HG03066 (cell line): ENCODE results near the gene ADK.

Experiments used
- ATAC-seq: cut with Tn5 transposase; IDR thresholded peaks from one replicate; pipeline ENCODE4 v1.9.1; 2021; ENCODE audit warnings: low read depth; ENCODE audit not compliant: unreplicated experiment

The ADK gene

DNA sequence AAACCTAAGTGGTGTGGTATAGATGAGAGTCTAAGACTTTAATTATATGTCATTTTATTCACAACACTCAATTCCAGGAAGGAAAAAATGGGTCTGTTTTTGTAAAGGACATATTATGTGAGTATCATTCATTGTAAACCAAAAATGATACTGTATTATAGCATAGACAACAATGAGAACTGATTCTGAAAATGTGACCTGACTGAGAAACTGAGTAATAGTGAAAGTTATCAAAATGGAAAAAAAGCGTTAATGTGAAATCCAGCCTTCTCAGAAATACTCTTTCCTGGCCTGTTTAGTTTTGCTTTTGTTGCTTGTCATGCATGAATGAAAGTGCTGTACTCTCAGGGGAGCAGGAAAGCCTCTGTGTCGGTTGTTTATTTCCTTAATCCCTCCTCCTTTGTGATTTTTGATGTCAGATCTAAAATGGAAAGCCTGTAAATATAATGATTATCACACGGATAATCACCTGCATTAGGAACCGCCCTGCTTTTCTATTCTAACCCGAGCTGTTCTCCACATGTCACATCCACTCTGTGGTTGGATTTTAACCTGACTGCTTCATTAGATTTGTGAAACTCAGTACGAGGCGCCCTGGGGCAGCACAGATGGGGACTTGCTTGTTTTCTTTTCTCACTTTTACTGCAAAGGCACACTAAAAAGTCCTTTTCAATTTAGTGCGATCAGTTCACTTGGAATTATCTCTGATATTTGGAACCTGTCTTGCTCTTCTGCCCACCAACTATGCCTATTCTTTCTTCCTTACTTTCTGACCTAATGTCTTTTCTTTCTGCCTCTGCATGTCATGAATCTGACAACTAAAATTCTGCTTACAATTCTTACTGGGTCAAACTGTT is 434.4 kb downstream of the ADK start:
- peak; percentile 79 for ATAC-seq

DNA sequence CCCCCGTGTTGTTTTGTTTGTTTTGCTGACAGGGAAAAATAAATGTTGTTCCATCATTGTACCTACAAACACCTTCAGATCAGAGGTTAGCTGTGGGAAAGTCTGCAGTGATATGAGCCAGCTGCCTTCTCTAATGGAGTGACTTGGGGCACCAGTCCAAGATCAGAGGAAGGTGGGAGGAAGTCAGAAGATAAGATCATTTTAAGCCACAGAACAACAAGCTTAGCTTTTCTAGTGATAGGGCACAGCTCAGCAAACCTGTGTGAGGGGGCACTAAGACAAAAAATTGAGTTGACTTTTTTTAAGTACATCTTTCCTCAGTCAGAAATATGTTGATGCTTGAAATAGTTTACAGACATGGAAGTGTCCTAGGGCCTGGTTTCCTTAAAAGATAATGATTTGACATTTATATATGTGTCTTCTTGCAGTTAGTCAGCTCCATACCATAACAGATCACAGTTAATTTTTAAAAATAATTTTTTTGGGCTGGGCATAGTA is 435.1 kb downstream of the ADK start:
- ATAC-seq, result no peak

DNA sequence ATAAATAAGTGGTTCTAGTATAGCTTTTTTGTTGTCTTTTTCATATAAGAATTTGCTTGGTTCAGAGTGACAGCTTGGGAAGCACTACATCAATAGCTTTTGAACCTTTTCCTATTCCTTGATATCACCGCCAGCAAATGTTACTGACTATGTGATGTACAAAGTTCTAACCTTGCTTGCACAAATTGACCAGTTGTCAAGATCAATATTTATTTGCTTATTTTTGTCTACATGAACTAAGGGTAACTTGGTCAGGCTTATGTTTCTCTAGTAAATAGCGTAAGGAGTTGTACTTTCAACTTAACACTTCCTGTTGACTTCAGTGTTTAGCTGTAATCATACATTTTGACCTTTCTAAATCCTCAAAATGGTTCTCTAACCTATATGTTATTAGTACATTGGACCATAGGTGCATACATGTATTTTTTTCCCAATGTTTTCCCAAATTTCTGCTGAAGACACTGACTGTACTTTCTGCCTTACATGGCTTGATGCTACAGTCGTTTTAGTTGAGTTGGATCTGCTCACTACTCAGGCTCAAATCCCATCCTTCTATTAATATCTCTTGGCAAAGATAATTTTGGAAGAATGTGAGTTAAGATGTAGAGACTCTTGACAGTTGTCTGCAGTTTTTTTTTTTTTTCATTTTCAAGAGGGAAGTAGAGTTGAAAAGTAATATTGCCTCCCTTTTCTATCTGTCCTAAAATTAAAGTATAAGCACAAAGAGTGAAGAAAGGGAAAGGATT is 436.3 kb downstream of the ADK start:
- ATAC-seq, result no peak

DNA sequence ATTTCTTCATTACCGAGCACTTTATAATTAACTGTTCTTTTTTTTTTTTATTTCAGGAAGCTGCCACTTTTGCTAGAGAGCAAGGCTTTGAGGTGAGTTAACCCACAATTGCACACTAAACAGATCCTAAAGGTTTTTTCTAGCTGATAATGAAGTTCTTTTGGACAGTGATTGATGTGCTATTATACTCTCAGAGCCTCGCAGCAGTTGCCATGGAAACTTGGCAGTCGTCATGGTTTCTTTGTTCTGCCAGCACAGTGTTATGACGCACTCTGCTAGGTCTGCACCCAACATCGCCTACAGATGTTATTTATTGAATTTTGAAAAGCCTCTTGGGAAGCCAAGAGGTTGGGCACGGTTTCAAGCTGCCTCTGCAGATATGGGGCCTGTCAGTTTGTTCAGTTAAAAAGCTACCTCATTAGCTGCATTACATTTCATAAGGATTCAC is 438.2 kb downstream of the ADK start:
- no peak for ATAC-seq

DNA sequence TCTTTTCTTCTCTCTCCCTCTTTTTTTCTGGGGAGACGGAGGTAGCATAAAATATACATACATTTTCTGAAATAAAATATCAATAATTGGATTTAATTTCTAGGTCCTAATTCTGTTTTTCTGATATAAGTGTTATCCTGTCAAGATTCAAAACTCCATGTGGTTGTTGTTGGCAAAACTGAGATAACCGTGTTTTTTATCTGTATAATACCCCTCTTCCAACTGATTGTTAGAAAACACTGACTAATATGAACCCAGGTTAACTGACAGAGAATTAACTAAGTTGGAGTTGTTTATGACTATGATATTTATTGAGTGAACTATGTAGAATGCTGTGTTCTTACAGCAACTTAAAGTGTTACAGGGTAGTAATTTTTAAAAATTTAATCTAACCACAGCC is 438.8 kb downstream of the ADK start:
- no peak for ATAC-seq

DNA sequence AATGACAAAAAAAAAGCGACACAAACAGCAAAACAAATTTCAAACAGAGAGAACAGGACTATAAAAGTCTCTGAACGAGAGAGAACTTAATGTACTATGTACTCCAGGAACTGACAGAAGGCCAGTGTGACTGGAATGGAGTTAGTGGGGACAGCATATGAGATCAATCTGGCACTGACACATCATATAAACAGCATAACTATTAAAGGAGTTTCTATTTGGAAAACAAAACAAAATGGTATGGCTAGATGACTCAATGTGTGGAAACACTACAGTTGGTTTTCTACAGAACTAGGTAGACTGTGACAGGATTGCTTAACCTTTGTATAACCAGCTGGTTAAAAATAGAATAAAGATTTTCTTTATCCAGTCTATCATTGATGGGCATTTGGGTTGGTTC is 442.4 kb downstream of the ADK start:
- ATAC-seq, result no peak

DNA sequence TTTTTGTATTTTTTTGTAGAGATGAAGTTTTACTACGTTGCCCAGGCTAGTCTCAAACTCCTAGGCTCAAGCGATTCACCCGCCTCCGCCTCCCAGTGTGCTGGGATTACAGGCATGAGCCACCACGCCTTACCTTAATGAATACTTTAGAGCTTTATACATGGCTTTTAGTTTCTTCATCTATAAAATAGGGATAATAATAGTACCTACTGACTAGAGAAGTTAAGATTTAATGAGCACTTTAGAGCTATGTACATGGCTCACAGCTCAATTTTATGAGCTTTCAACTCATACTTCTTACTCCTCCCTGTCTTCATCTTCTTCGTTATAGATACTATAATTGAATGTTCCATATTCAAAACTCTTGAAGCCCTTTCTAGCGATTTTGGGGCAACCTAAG is 445.7 kb downstream of the ADK start:
- no peak for ATAC-seq

DNA sequence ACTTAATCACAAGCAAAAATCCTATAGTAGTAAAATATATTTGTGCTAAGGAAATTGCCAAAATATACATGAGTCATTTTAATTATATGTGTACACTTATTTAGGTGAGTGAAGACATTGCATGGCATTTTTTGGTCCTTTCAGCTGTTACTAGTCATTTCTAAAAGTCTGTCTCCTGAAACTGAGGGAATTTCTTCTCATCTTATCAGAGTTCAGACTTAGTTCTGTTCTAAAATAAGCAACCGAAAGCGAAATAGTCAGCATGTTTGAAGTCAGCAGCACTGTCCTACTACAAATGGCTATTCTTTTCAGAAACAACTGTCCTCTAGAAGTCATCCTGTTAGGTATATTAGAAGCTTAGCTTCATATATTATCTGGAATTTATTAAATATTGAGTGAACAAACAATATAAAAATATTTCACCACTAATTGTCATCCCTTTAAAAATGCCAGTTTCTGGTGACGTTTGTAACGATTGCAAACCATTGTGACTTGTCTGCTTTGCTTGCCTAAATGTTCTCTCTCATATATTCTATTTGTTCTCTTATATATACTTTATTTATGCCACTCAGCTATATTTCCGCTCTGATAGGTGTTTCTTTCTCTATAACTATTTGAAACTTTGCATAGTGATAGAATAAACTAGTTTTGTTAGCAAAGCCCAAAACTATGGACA is 448.0 kb downstream of the ADK start:
- no peak for ATAC-seq

DNA sequence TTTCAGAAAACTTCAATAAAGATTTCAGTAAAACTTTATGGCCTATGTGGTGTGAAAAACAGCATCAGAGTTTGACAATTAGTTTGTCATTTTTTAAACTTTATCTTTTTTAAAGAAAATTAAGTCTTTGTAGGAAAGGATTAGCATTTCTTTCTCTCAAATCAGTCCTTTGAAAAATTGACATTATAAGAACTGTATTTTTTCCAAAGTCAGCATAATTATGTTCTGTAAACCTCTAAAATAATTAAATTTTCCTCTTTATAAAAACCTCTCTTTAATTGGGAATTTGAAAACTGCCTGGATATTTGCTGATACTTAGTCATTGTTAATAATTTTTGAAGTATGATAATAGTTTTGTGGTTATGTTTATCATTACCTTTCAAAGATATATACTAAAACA is 448.7 kb downstream of the ADK start:
- no peak for ATAC-seq

DNA sequence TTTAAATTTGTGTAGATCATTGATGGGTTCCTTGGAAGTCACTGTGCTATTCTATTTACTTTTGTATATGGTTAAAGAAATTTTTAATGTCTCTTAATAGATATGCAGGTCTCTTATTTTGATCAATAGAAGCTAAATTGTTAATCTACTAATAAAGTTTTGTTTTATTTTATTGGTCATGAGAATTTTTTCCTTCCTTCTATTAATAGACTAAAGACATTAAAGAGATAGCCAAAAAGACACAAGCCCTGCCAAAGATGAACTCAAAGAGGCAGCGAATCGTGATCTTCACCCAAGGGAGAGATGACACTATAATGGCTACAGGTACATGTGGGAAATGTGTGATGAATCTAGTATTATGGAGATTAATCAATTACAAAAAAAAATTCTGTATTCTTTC is 449.1 kb downstream of the ADK start:
- no peak for ATAC-seq

DNA sequence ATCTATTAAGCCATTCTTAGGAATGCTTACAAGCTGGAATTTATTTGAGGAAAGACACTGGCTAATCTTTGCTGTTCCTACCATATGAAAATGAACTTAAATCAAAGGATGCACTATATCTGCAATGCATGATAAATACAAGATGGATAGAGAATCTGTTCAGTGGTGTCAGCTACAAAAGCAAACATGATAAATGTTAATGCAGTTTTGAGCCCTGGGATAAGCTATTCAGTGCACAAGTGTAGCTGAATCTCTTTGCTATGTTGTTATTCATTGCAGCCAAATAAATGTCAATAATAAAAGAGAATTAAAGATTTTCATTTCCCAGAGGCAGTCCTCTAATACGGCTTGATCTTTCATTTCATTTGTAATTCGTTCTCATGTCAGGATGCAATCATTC is 451.6 kb downstream of the ADK start:
- ATAC-seq, result no peak

DNA sequence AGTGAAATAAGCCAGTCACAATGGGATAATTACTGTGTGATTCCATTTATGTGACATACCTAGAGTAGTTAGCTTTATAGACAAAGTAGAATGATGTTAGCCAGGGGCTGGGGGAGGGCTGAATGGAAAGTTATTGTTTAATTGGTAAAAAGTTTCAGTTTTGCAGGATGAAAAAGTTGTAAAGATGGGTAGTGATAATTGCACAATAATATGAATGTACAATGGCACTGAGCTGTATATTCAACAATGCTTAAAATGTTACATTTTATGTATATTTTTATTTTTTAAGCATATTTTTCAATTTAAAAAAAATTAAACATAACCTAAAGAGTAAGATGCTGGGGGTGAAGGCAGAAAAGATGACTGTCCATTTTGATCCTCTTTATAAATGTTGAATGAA is 459.3 kb downstream of the ADK start:
- no peak for ATAC-seq

DNA sequence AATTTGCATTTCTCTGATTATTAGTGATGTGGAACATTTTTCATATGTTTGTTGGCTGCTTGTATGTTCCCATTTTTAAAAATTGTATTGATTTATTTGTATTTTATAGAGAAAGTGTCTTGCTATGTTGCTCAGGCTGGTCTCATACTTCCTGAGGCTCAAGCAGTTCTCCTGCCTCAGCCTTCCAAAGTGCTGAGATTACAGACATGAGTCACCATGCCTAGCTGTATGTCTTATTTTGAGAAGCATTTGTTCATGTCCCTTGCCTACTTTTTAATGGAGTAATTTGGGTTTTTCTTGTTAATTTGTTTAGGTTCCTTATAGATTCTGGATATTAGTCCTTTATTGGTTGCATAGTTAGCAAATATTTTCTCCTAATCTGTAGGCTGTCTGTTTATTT is 461.2 kb downstream of the ADK start:
- ATAC-seq, result no peak

DNA sequence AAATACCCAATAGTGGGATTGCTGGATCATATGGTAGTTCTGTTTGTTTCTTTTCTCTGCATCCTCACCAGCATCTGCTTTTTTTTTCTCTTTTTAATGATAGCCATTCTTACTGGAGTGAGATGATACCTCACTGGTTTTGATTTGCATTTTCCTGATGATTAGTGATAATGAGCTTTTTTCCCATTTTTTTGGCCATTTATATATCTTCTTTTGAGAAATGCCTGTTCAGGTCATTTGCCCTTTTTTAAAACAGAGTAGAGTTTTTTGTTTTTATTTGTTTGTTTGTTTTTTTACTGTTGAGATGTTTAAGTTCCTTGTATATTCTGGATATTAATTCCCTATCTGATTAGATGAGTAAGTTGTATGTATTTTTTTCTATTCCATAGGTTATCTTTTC is 469.6 kb downstream of the ADK start:
- no peak for ATAC-seq

DNA sequence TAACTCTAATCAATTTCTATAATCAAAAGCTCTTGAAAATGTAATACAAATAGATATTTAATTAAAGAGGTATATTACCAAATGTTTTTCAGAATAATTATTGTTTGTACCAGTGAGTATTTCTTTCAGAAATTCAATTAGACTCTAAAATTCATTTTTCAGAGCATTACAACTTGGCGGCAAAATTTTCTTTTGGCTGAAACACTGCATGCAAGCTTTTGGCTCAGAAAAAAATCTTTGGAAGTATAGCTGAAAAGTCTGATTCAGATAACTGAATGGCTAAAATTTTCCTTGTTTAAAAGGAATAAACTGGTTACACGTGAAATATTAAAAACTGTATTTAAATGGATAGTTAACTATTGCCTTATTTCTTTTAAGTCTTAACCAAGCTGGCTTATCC is 472.8 kb downstream of the ADK start:
- ATAC-seq, result no peak

DNA sequence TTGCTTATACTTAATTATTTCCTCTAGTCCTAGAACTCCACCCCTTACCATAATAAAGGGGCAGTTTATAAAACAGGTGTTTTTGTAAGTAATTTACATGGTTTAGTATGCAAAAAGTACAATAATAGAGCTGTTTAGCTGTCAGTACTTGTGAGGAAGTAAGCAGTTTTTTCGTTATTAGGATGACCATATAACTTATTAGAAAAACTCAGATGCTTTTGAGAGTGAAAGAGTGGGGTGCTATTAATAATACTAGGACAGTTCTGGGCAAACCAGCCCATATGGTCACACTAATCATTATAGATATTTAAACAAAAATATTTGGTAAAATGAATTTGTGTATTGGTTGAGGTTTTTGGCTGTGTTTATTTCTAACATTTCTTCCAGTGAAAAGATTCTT is 473.5 kb downstream of the ADK start:
- ATAC-seq, result no peak

DNA sequence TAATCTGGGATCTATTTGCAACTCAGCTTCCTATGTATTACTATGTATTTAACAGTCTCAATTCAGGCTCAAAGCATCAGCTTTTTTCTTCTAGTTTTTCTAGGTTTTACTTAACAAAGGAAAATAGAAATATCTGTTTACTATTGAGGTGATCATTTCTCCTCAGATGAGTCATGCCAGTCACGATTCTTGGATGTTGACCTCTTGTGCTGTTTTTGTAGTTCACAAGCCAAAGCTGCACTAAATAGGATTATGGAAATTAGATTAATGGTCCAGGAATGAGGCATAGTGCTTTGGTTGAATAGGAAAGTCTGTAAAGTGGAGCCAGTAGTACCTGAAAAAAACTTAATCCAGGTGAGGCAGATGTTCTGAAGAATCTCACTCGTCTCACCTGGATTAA is 477.1 kb downstream of the ADK start:
- ATAC-seq, result no peak

DNA sequence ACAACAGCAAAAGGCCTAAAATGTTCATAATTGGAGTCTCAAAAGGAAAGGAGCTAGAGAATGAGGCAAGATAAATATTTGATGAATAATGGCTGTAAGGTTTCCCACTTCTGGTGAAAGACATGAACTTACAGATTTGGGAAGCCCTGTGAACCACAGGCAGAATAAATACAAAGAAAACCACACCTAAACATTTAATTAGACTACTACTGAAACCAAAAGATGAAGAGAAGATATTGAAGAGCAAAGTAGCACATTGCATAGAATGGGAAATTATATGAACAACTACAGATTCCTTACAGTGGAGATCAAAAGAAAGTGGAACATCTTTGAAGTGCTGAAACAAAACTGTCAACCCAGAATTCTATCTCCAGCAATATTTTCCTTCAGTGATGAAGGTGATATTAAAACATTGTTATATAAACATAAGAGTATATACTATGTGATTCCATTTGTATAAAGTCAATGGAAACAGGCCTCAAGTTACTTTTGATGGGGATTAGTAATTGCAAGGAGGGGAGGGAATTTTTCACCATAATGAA is 484.0 kb downstream of the ADK start:
- no peak for ATAC-seq

DNA sequence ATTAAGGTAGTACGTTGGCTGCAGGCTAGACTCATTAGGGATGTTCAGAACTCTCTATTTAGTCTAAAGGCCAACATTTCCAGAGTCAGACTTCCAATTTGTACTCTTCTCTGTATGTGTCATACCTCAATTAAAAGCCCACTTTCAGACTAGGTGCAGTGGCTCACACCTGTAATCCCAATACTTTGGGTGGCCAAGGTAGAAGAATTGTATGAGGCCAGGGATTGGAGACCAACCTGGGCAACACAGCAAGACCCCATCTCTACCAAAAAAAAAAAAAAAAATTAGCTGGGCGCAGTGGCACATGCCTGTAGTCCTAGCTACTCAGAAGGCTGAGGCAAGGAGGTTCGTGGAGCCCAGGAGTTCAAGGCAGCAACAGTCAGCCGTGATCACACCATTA is 484.6 kb downstream of the ADK start:
- no peak for ATAC-seq

DNA sequence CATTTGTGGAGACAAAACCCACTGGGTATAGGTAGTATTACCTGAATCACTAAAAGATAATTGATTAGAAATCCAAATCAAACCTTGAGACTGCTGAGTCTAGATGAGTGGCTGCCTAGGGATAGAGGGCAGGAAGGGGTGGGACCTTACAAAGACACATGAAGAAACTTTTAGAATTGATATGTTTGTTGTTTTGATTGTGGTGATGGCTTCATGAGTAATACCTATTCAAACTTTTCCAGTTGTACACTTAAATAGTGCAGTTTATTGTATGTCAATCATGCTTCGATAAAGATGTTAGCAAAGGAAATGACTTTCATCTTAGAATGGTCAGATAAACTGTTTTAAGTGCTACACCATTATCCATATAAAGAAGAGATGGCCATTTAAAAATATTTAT is 486.7 kb downstream of the ADK start:
- no peak for ATAC-seq
